Ectodermal cell (in vitro differentiated cells): ENCODE results near the gene VGLL4.
A peak's percentile ranks its signal among the peaks of the same experiment; 100 is the strongest.

Experiments used
- H3K27ac ChIP-seq: 2 replicates; pipeline ENCODE4 v1.7.0; 2013; ENCODE audit warnings: mild to moderate bottlenecking, low read depth, low read length; ENCODE audit not compliant: insufficient read depth, poor library complexity, severe bottlenecking
- H3K27me3 ChIP-seq: 2 replicates; pipeline ENCODE4 v1.7.0; 2013; ENCODE audit warnings: mild to moderate bottlenecking, low read length; ENCODE audit not compliant: insufficient read depth, control insufficient read depth, poor library complexity, severe bottlenecking
- H3K36me3 ChIP-seq: one replicate; pipeline ENCODE4 v1.7.0; 2013; ENCODE audit warnings: low read length; ENCODE audit not compliant: control insufficient read depth, insufficient read depth
- H3K4me1 ChIP-seq: one replicate; pipeline ENCODE4 v1.7.0; 2013; ENCODE audit warnings: low read length; ENCODE audit not compliant: control insufficient read depth, insufficient read depth
- H3K4me3 ChIP-seq: 2 replicates; pipeline ENCODE4 v1.7.0; 2013; ENCODE audit warnings: low read depth, low read length, control low read depth; ENCODE audit not compliant: insufficient read depth
- H3K9me3 ChIP-seq: 2 replicates; pipeline ENCODE4 v1.7.0; 2013; ENCODE audit warnings: mild to moderate bottlenecking, low read length, moderate library complexity; ENCODE audit not compliant: control insufficient read depth
- WGBS, 2 experiments: methylation state at CpG; one replicate each; pipeline ENCODE4 v1.1.7; 2013; ENCODE audit warnings: missing lambda C conversion rate in 2 of 2; 5-methylcytosine and 5-hydroxymethylcytosine counted together

Gene VGLL4

GRCh38 chr3:11638495-11639358 is 5.0 kb downstream of the VGLL4 start:
- Histone ChIP-seq H3K27me3 (no peaks in the 10 kb centered on the region), H3K4me1 (peaks cover 31% of the 10 kb centered on the region), H3K4me3 (no peak overlapping the region), H3K27ac (peak overlapping the region; percentile 27), H3K9me3 (no peaks in the 10 kb centered on the region), H3K36me3 (no peaks in the 10 kb centered on the region)
- WGBS, 2 experiments = 74 to 78% methylated on average over 17 of the region's 17 CpGs

GRCh38 chr3:11637901-11638458 is 5.7 kb downstream of the VGLL4 start:
- peaks cover 31% of the 10 kb centered on the region for H3K4me1 ChIP-seq

DNA sequence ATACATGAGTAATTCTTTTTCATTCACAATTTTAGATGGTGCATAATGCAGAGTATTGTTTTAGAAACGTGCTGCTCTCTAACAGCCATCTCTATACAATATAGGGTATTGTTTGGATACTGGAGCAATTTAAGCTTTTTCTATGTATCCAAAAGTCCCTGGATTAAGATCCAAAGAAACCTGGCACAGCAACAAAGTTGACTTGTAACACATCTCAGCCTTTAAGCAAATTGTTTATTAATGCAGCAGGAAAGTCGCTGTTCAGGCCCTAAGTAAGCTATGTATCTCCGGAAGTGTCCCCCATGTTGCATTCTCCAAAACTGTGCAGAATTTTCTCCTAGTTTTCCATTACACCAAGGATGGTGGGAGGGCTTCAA is 7.3 kb downstream of the VGLL4 start:
- Histone ChIP-seq H3K9me3 (no peaks in the 10 kb centered on the region), H3K4me3 (no peak overlapping the region), H3K27ac (no peak overlapping the region), H3K36me3 (no peaks in the 10 kb centered on the region), H3K27me3 (no peaks in the 10 kb centered on the region), H3K4me1 (peaks cover 34% of the 10 kb centered on the region)
- WGBS, 2 experiments = 90 to 95% methylated on average over 2 to 3 of the region's 3 CpGs

More at GRCh38 chr3:11637901-11638458, 5.7 kb downstream of the VGLL4 start:
- WGBS, 2 experiments = 74 to 78% methylated on average over 11 of the region's 11 CpGs
- Histone ChIP-seq H3K27me3 (no peaks in the 10 kb centered on the region), H3K4me3 (no peak overlapping the region), H3K9me3 (no peaks in the 10 kb centered on the region), H3K27ac (peak overlapping the region; percentile 18), H3K36me3 (no peaks in the 10 kb centered on the region)

DNA sequence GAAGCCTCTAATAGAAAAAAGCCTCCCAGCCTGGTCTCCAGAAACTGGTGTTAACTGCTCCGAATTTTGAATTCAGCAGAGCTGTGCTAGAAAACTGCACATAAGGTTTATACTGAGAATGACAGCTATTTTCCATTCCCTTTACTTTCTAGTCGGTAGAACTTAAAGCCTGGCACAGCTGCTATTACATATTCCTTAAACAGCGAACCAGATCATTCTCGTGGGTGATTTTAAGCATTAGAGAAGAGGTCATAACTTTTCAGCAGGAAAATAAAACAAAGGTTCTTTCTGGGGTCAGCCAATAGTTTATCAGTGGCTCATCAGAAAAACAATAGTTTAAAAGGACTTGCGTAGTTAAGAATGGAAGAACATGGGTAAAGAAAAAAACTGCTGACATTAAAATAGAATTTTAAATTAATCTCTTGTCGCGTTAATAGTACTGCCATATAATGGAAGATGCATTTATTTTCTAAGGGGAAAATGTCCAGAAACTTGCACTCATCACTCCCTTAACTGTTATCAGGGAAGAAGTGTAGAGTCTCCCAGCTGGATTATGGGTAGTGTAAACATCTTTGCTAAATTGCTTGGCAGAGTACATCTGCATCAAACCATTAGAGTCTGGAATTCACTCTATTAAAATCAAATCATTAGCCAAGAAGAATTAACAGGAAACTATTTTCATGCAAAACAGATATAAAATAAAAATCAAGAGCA is 7.9 kb downstream of the VGLL4 start:
- Histone ChIP-seq H3K27me3 (no peaks in the 10 kb centered on the region), H3K4me1 (peaks cover 36% of the 10 kb centered on the region), H3K27ac (no peak overlapping the region), H3K4me3 (no peak overlapping the region), H3K36me3 (no peaks in the 10 kb centered on the region), H3K9me3 (no peaks in the 10 kb centered on the region)
- WGBS, 2 experiments = 90 to 97% methylated on average over 6 to 7 of the region's 7 CpGs

- Histone ChIP-seq H3K27me3 (no peaks in the 10 kb centered on the region), H3K4me1 (peaks cover 32% of the 10 kb centered on the region), H3K36me3 (no peaks in the 10 kb centered on the region), H3K27ac (no peak overlapping the region), H3K4me3 (no peak overlapping the region), H3K9me3 (no peaks in the 10 kb centered on the region)
- 90 to 93% methylated on average over 4 of the region's 4 CpGs for WGBS, 2 experiments
Measured at GRCh38 chr3:11634974-11635612, 8.6 kb downstream of the VGLL4 start.

- Histone ChIP-seq H3K36me3 (no peaks in the 10 kb centered on the region), H3K27ac (no peak overlapping the region), H3K4me1 (peaks cover 23% of the 10 kb centered on the region), H3K9me3 (no peaks in the 10 kb centered on the region), H3K4me3 (no peak overlapping the region), H3K27me3 (no peaks in the 10 kb centered on the region)
- WGBS, 2 experiments = 86 to 89% methylated on average over 11 of the region's 11 CpGs
Measured at GRCh38 chr3:11634081-11634635, 9.6 kb downstream of the VGLL4 start.

DNA sequence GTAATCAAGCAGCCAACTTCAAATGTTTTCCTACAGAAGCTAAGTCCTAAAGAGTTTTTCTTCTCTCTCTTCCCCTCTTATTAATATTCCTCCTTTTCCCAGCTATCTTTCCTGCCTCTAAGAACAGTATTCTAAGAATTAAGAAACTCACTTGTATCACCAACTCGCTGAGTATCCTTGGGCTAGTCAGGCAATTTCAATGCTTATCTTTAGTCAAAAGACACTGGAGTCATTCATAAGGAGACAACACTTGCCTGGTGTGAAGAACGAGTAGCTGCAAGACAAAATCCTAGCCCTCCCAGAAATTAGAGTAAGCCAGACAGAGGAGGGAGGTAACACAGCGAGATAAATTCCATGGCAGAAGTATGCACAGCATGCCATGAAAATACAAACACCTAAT is 10.7 kb downstream of the VGLL4 start:
- H3K27ac ChIP-seq = no peak overlapping the region
- no peaks in the 10 kb centered on the region for H3K9me3 ChIP-seq
- no peak overlapping the region for H3K4me3 ChIP-seq
- WGBS, 2 experiments = 83 to 86% methylated on average over 3 of the region's 3 CpGs
- peaks cover 13% of the 10 kb centered on the region for H3K4me1 ChIP-seq
- H3K36me3 ChIP-seq = no peaks in the 10 kb centered on the region
- H3K27me3 ChIP-seq = no peaks in the 10 kb centered on the region

DNA sequence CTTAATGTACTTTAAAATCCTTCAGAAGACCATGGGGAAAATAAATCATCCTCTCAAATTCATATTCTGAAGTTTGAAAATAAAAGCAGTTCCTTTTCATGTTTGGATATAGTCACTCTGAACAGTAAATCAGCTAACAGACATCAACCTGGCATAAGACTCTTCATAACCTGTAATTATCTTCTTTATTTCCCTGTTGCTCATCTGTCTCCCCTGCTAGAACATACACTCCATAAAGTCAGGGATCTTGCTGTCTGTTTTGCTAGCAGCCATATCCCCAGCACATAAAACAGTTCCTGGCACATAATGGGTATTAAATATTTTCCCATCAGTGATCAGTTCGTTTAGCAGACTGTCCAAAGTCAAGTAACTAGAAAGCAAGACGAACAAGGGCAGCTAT is 11.2 kb downstream of the VGLL4 start:
- H3K36me3 ChIP-seq = no peaks in the 10 kb centered on the region
- 93 to 94% methylated on average over 2 of the region's 2 CpGs for WGBS, 2 experiments
- peaks cover 13% of the 10 kb centered on the region for H3K4me1 ChIP-seq
- H3K27ac ChIP-seq = no peak overlapping the region
- H3K9me3 ChIP-seq = no peaks in the 10 kb centered on the region
- H3K27me3 ChIP-seq = no peaks in the 10 kb centered on the region
- no peak overlapping the region for H3K4me3 ChIP-seq

DNA sequence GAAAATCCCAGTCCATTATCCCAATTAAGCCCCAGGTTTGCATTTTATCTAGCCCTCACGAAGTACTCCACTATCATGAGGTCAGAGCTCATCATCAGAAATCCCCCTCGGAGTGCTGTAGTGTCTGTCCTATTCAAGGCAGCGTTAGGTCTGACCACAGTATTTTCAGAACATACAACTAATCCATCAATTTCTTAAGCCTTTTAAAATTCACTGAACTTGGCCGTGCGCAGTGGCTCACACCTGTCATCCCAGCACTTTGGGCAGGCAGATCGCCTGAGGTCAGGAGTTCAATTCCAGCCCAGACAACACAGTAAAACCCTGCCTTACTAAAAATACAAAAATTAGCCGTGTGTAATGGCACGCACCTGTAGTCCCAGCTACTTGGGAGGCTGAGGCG is 11.9 kb downstream of the VGLL4 start:
- Histone ChIP-seq H3K27ac (no peak overlapping the region), H3K27me3 (no peaks in the 10 kb centered on the region), H3K9me3 (no peaks in the 10 kb centered on the region), H3K36me3 (no peaks in the 10 kb centered on the region), H3K4me3 (no peak overlapping the region), H3K4me1 (peaks cover 13% of the 10 kb centered on the region)
- 82% methylated on average over 9 of the region's 9 CpGs for WGBS, 2 experiments
